ENCODE measurements around the gene WDR43.

Gene WDR43

GRCh38 chr2:28949190-28949589, 54.7 kb downstream of the WDR43 start:
- no peaks in the 10 kb centered on the region for H3K9me3 ChIP-seq (ENCODE audit: control insufficient read depth, low read length)
- H3K36me3 ChIP-seq (ENCODE audit: control insufficient read depth, insufficient read depth, low read length, severe bottlenecking) = peaks cover 53% of the 10 kb centered on the region
- no peak overlapping the region for H3K9ac ChIP-seq (ENCODE audit: low read length)
- no peaks in the 10 kb centered on the region for H3K27me3 ChIP-seq (replicated peaks; ENCODE audit: control insufficient read depth, insufficient read depth, low read length)
- H3K4me1 ChIP-seq (ENCODE audit: control insufficient read depth, insufficient read depth, low read length) = peaks cover 24% of the 10 kb centered on the region
- no peak for DNase-seq (ENCODE audit: low read depth)
- H3K4me3 ChIP-seq (ENCODE audit: low read length) = no peak overlapping the region

GRCh38 chr2:28949617-28950305, 55.3 kb downstream of the WDR43 start:
- peaks cover 48% of the 10 kb centered on the region for H3K36me3 ChIP-seq (ENCODE audit: control insufficient read depth, insufficient read depth, low read length, severe bottlenecking)
- no peaks in the 10 kb centered on the region for H3K9me3 ChIP-seq (ENCODE audit: control insufficient read depth, low read length)
- H3K27me3 ChIP-seq (replicated peaks; ENCODE audit: control insufficient read depth, insufficient read depth, low read length) = no peaks in the 10 kb centered on the region
- no peak overlapping the region for H3K4me3 ChIP-seq (ENCODE audit: low read length)
- peaks cover 24% of the 10 kb centered on the region for H3K4me1 ChIP-seq (ENCODE audit: control insufficient read depth, insufficient read depth, low read length)
- no peak for DNase-seq (ENCODE audit: low read depth)
- H3K9ac ChIP-seq (ENCODE audit: low read length) = no peak overlapping the region

- Histone ChIP-seq H3K9ac (ENCODE audit: low read length) (peak overlapping the region; percentile 64), H3K4me1 (ENCODE audit: control insufficient read depth, insufficient read depth, low read length) (peaks cover 24% of the 10 kb centered on the region), H3K36me3 (ENCODE audit: control insufficient read depth, insufficient read depth, low read length, severe bottlenecking) (peaks cover 35% of the 10 kb centered on the region), H3K9me3 (ENCODE audit: control insufficient read depth, low read length) (no peaks in the 10 kb centered on the region), H3K4me3 (ENCODE audit: low read length) (no peak overlapping the region), H3K27me3 (replicated peaks; ENCODE audit: control insufficient read depth, insufficient read depth, low read length) (no peaks in the 10 kb centered on the region)
- DNase-seq (ENCODE audit: low read depth) = no peak
These were observed 56.6 kb downstream of the WDR43 start for GRCh38 chr2:28950941-28951630.

- Histone ChIP-seq H3K4me3 (ENCODE audit: low read length) (no peak overlapping the region), H3K36me3 (ENCODE audit: control insufficient read depth, insufficient read depth, low read length, severe bottlenecking) (peaks cover 25% of the 10 kb centered on the region), H3K9me3 (ENCODE audit: control insufficient read depth, low read length) (no peaks in the 10 kb centered on the region), H3K27me3 (replicated peaks; ENCODE audit: control insufficient read depth, insufficient read depth, low read length) (no peaks in the 10 kb centered on the region), H3K9ac (ENCODE audit: low read length) (peak overlapping the region; percentile 64), H3K4me1 (ENCODE audit: control insufficient read depth, insufficient read depth, low read length) (peaks cover 29% of the 10 kb centered on the region)
- peak; percentile 33 for DNase-seq (ENCODE audit: low read depth)
These were observed 57.7 kb downstream of the WDR43 start for GRCh38 chr2:28951910-28952835.

- no peak for DNase-seq (ENCODE audit: low read depth)
- H3K9me3 ChIP-seq (ENCODE audit: control insufficient read depth, low read length) = no peaks in the 10 kb centered on the region
- no peak overlapping the region for H3K9ac ChIP-seq (ENCODE audit: low read length)
- peaks cover 18% of the 10 kb centered on the region for H3K36me3 ChIP-seq (ENCODE audit: control insufficient read depth, insufficient read depth, low read length, severe bottlenecking)
- peaks cover 29% of the 10 kb centered on the region for H3K4me1 ChIP-seq (ENCODE audit: control insufficient read depth, insufficient read depth, low read length)
- no peaks in the 10 kb centered on the region for H3K27me3 ChIP-seq (replicated peaks; ENCODE audit: control insufficient read depth, insufficient read depth, low read length)
- no peak overlapping the region for H3K4me3 ChIP-seq (ENCODE audit: low read length)
These were observed 58.4 kb downstream of the WDR43 start for GRCh38 chr2:28952836-28953211.

- Histone ChIP-seq H3K27me3 (replicated peaks; ENCODE audit: control insufficient read depth, insufficient read depth, low read length) (no peaks in the 10 kb centered on the region), H3K4me1 (ENCODE audit: control insufficient read depth, insufficient read depth, low read length) (peaks cover 24% of the 10 kb centered on the region), H3K9me3 (ENCODE audit: control insufficient read depth, low read length) (no peaks in the 10 kb centered on the region), H3K36me3 (ENCODE audit: control insufficient read depth, insufficient read depth, low read length, severe bottlenecking) (no peaks in the 10 kb centered on the region), H3K4me3 (ENCODE audit: low read length) (no peak overlapping the region), H3K9ac (ENCODE audit: low read length) (no peak overlapping the region)
- no peak for DNase-seq (ENCODE audit: low read depth)
These were observed 61.0 kb downstream of the WDR43 start for GRCh38 chr2:28955467-28955866.

GRCh38 chr2:28956415-28956826, 62.0 kb downstream of the WDR43 start:
- Histone ChIP-seq H3K4me1 (ENCODE audit: control insufficient read depth, insufficient read depth, low read length) (peaks cover 18% of the 10 kb centered on the region), H3K9ac (ENCODE audit: low read length) (no peak overlapping the region), H3K36me3 (ENCODE audit: control insufficient read depth, insufficient read depth, low read length, severe bottlenecking) (no peaks in the 10 kb centered on the region), H3K27me3 (replicated peaks; ENCODE audit: control insufficient read depth, insufficient read depth, low read length) (no peaks in the 10 kb centered on the region), H3K9me3 (ENCODE audit: control insufficient read depth, low read length) (no peaks in the 10 kb centered on the region), H3K4me3 (ENCODE audit: low read length) (peak overlapping the region; percentile 72)
- DNase-seq (ENCODE audit: low read depth) = peak; percentile 9

- no peak overlapping the region for H3K9ac ChIP-seq (ENCODE audit: low read length)
- H3K9me3 ChIP-seq (ENCODE audit: control insufficient read depth, low read length) = no peaks in the 10 kb centered on the region
- H3K36me3 ChIP-seq (ENCODE audit: control insufficient read depth, insufficient read depth, low read length, severe bottlenecking) = no peaks in the 10 kb centered on the region
- H3K4me1 ChIP-seq (ENCODE audit: control insufficient read depth, insufficient read depth, low read length) = peaks cover 15% of the 10 kb centered on the region
- no peaks in the 10 kb centered on the region for H3K27me3 ChIP-seq (replicated peaks; ENCODE audit: control insufficient read depth, insufficient read depth, low read length)
- H3K4me3 ChIP-seq (ENCODE audit: low read length) = peak overlapping the region; percentile 72
- DNase-seq (ENCODE audit: low read depth) = no peak
These were observed 62.4 kb downstream of the WDR43 start for GRCh38 chr2:28956890-28957289.

GRCh38 chr2:28958689-28959088, 64.2 kb downstream of the WDR43 start:
- Histone ChIP-seq H3K4me1 (ENCODE audit: control insufficient read depth, insufficient read depth, low read length) (peaks cover 5% of the 10 kb centered on the region), H3K9me3 (ENCODE audit: control insufficient read depth, low read length) (no peaks in the 10 kb centered on the region), H3K9ac (ENCODE audit: low read length) (no peak overlapping the region), H3K27me3 (replicated peaks; ENCODE audit: control insufficient read depth, insufficient read depth, low read length) (no peaks in the 10 kb centered on the region), H3K36me3 (ENCODE audit: control insufficient read depth, insufficient read depth, low read length, severe bottlenecking) (no peaks in the 10 kb centered on the region), H3K4me3 (ENCODE audit: low read length) (peak overlapping the region; percentile 16)
- DNase-seq (ENCODE audit: low read depth) = peak; percentile 93

- Histone ChIP-seq H3K9ac (ENCODE audit: low read length) (no peak overlapping the region), H3K4me3 (ENCODE audit: low read length) (no peak overlapping the region), H3K27me3 (replicated peaks; ENCODE audit: control insufficient read depth, insufficient read depth, low read length) (no peaks in the 10 kb centered on the region), H3K36me3 (ENCODE audit: control insufficient read depth, insufficient read depth, low read length, severe bottlenecking) (no peaks in the 10 kb centered on the region), H3K4me1 (ENCODE audit: control insufficient read depth, insufficient read depth, low read length) (peaks cover 5% of the 10 kb centered on the region), H3K9me3 (ENCODE audit: control insufficient read depth, low read length) (no peaks in the 10 kb centered on the region)
- DNase-seq (ENCODE audit: low read depth) = no peak
These were observed 65.9 kb downstream of the WDR43 start for GRCh38 chr2:28960401-28960800.

GRCh38 chr2:28962505-28962904, 68.0 kb downstream of the WDR43 start:
- H3K4me1 ChIP-seq (ENCODE audit: control insufficient read depth, insufficient read depth, low read length) = no peaks in the 10 kb centered on the region
- no peak for DNase-seq (ENCODE audit: low read depth)
- no peak overlapping the region for H3K4me3 ChIP-seq (ENCODE audit: low read length)
- no peaks in the 10 kb centered on the region for H3K27me3 ChIP-seq (replicated peaks; ENCODE audit: control insufficient read depth, insufficient read depth, low read length)
- H3K36me3 ChIP-seq (ENCODE audit: control insufficient read depth, insufficient read depth, low read length, severe bottlenecking) = no peaks in the 10 kb centered on the region
- H3K9me3 ChIP-seq (ENCODE audit: control insufficient read depth, low read length) = no peaks in the 10 kb centered on the region
- no peak overlapping the region for H3K9ac ChIP-seq (ENCODE audit: low read length)
